Embryonic facial prominence (tissue), 1 donor: ENCODE data around the gene WDR59.
"Not testable (repeated sequence)": the region's sequence is repeated elsewhere in the genome, so short reads cannot be mapped to it uniquely, and the experiment has no call there.

Source experiments
- DNase-seq: peaks from one replicate; pipeline ENCODE4 v3.0.0-alpha.2; 2016; ENCODE audit errors: extremely low spot score

The WDR59 gene

GRCh38 chr16:74984529-74985296 lies at the start of gene WDR59:
Gene WDR59, minus strand, starts transcription at chr16:74985123. Its CDS starts 106 bp downstream, at chr16:74985017.
- peak; percentile 98 for DNase-seq

GRCh38 chr16:75032655-75033054 lies 47.7 kb upstream of the WDR59 start:
- no peak for DNase-seq

- DNase-seq: no peak
Observed at GRCh38 chr16:75029854-75030253, 44.9 kb upstream of the WDR59 start.

GRCh38 chr16:75028544-75029135 lies 43.7 kb upstream of the WDR59 start:
- no peak for DNase-seq

GRCh38 chr16:75027520-75028300 lies 42.8 kb upstream of the WDR59 start:
- no peak for DNase-seq

- DNase-seq: no peak
Observed at GRCh38 chr16:75026892-75027391, 42.0 kb upstream of the WDR59 start.

GRCh38 chr16:75026239-75026891 lies 41.4 kb upstream of the WDR59 start:
- not testable (repeated sequence) for DNase-seq

- DNase-seq: no peak
Observed at GRCh38 chr16:75025761-75026160, 40.8 kb upstream of the WDR59 start.

GRCh38 chr16:75024594-75024993 lies 39.7 kb upstream of the WDR59 start:
- DNase-seq: no peak

GRCh38 chr16:75024182-75024581 lies 39.3 kb upstream of the WDR59 start:
- DNase-seq: no peak

- DNase-seq: no peak
Observed at GRCh38 chr16:75023009-75023408, 38.1 kb upstream of the WDR59 start.

- DNase-seq: no peak
Observed at GRCh38 chr16:75022567-75022966, 37.6 kb upstream of the WDR59 start.

GRCh38 chr16:75021410-75021809 lies 36.5 kb upstream of the WDR59 start:
- DNase-seq: no peak

- DNase-seq: no peak
Observed at GRCh38 chr16:75019586-75019985, 34.7 kb upstream of the WDR59 start.

- no peak for DNase-seq
Observed at GRCh38 chr16:75019007-75019406, 34.1 kb upstream of the WDR59 start.

GRCh38 chr16:75017670-75018525 lies 33.0 kb upstream of the WDR59 start:
- DNase-seq: no peak

- not testable (repeated sequence) for DNase-seq
Observed at GRCh38 chr16:75016451-75017081, 31.6 kb upstream of the WDR59 start.

- no peak for DNase-seq
Observed at GRCh38 chr16:75014318-75014717, 29.4 kb upstream of the WDR59 start.

GRCh38 chr16:75013123-75013522 lies 28.2 kb upstream of the WDR59 start:
- DNase-seq: not testable (repeated sequence)

GRCh38 chr16:75012380-75013081 lies 27.6 kb upstream of the WDR59 start:
- no peak for DNase-seq
